ENCODE data around the gene VMP1. TPM values are rescaled to one million over a fixed set of nuclear protein-coding genes. Genes with fewer than 3 reads are reported as not detected.

Gene VMP1
- total RNA-seq, 1 donor from 2014 or later, result 218 TPM

GRCh38 chr17:59707971-59708430, 547 bp downstream of the VMP1 start:
- DNase-seq (ENCODE audit: extremely low read depth, low read depth, low spot score), result no peak

GRCh38 chr17:59711936-59712335, 4.5 kb downstream of the VMP1 start:
- no peak for DNase-seq (ENCODE audit: extremely low read depth, low read depth, low spot score)

- DNase-seq (ENCODE audit: extremely low read depth, low read depth, low spot score), result no peak
Measured at GRCh38 chr17:59712862-59713261, 5.4 kb downstream of the VMP1 start.

- DNase-seq (ENCODE audit: extremely low read depth, low read depth, low spot score), result no peak
Measured at GRCh38 chr17:59714255-59714654, 6.8 kb downstream of the VMP1 start.

- no peak for DNase-seq (ENCODE audit: extremely low read depth, low read depth, low spot score)
Measured at GRCh38 chr17:59716427-59716826, 9.0 kb downstream of the VMP1 start.

- DNase-seq (ENCODE audit: extremely low read depth, low read depth, low spot score), result no peak
Measured at GRCh38 chr17:59719526-59719925, 12.1 kb downstream of the VMP1 start.

GRCh38 chr17:59722623-59723022, 15.2 kb downstream of the VMP1 start:
- no peak for DNase-seq (ENCODE audit: extremely low read depth, low read depth, low spot score)

- DNase-seq (ENCODE audit: extremely low read depth, low read depth, low spot score), result no peak
Measured at GRCh38 chr17:59723041-59723440, 15.6 kb downstream of the VMP1 start.

GRCh38 chr17:59723607-59724006, 16.2 kb downstream of the VMP1 start:
- DNase-seq (ENCODE audit: extremely low read depth, low read depth, low spot score), result no peak

GRCh38 chr17:59725691-59726090, 18.2 kb downstream of the VMP1 start:
- DNase-seq (ENCODE audit: extremely low read depth, low read depth, low spot score), result no peak

- DNase-seq (ENCODE audit: extremely low read depth, low read depth, low spot score), result no peak
Measured at GRCh38 chr17:59727817-59728533, 20.5 kb downstream of the VMP1 start.

- DNase-seq (ENCODE audit: extremely low read depth, low read depth, low spot score), result no peak
Measured at GRCh38 chr17:59730268-59730834, 22.9 kb downstream of the VMP1 start.

- DNase-seq (ENCODE audit: extremely low read depth, low read depth, low spot score), result no peak
Measured at GRCh38 chr17:59733697-59734096, 26.2 kb downstream of the VMP1 start.

- no peak for DNase-seq (ENCODE audit: extremely low read depth, low read depth, low spot score)
Measured at GRCh38 chr17:59734226-59734625, 26.8 kb downstream of the VMP1 start.

GRCh38 chr17:59737324-59737723, 29.9 kb downstream of the VMP1 start:
- no peak for DNase-seq (ENCODE audit: extremely low read depth, low read depth, low spot score)

GRCh38 chr17:59743842-59744241, 36.4 kb downstream of the VMP1 start:
- no peak for DNase-seq (ENCODE audit: extremely low read depth, low read depth, low spot score)

- no peak for DNase-seq (ENCODE audit: extremely low read depth, low read depth, low spot score)
Measured at GRCh38 chr17:59745040-59745439, 37.6 kb downstream of the VMP1 start.

GRCh38 chr17:59746849-59747445, 39.5 kb downstream of the VMP1 start:
- no peak for DNase-seq (ENCODE audit: extremely low read depth, low read depth, low spot score)

GRCh38 chr17:59748591-59748990, 41.1 kb downstream of the VMP1 start:
- no peak for DNase-seq (ENCODE audit: extremely low read depth, low read depth, low spot score)

- no peak for DNase-seq (ENCODE audit: extremely low read depth, low read depth, low spot score)
Measured at GRCh38 chr17:59751955-59752413, 44.5 kb downstream of the VMP1 start.

GRCh38 chr17:59752446-59752845, 45.0 kb downstream of the VMP1 start:
- no peak for DNase-seq (ENCODE audit: extremely low read depth, low read depth, low spot score)

- DNase-seq (ENCODE audit: extremely low read depth, low read depth, low spot score), result no peak
Measured at GRCh38 chr17:59752922-59753321, 45.5 kb downstream of the VMP1 start.

Measured in glomerular endothelial cell (primary cell).